Prostate gland (tissue), 2 donors: Measurements from ENCODE around the gene RETN. TPM values are rescaled to one million over a fixed set of nuclear protein-coding genes. Genes with fewer than 3 reads are reported as not detected.

Experiments used
- DNase-seq: peaks from one replicate; pipeline ENCODE4 v3.0.0-alpha.2; 2019; ENCODE audit warnings: low spot score
- H3K27ac ChIP-seq, 2 donors: fragments of 200-600 bp; sonication (generic); 2 replicates each; pipeline ENCODE4 v1.5.1; 2017 to 2019
- H3K27me3 ChIP-seq: fragments of 200-600 bp; sonication (generic); replicated peaks from 2 replicates; pipeline ENCODE4 v1.5.1; 2019; ENCODE audit not compliant: insufficient read depth
- H3K36me3 ChIP-seq, 2 donors: fragments of 200-600 bp; sonication (generic); 1 replicate in 1 of 2; 2 replicates in 1 of 2; pipeline versions ENCODE4 v1.5.1 to v1.8.1; 2017 to 2019
- H3K4me1 ChIP-seq: fragments of 200-600 bp; sonication (generic); replicated peaks from 2 replicates; pipeline ENCODE4 v1.5.1; 2019
- H3K4me3 ChIP-seq, 2 donors: fragments of 200-600 bp; sonication (generic); 2 replicates each; pipeline ENCODE4 v1.5.1; 2017 to 2019
- H3K9me3 ChIP-seq: fragments of 200-600 bp; sonication (generic); 2 replicates; pipeline ENCODE4 v1.5.1; 2017
- CTCF ChIP-seq, 4 experiments: fragments of 200-600 bp in 2 of 4; fragments of 450-650 bp in 2 of 4; sonication (generic) in 2 of 4; IDR thresholded peaks; 1 replicate in 3 of 4; 2 replicates in 1 of 4; pipeline ENCODE4 v1.5.1; 2016 to 2019; ENCODE audit warnings: antibody characterized with exemption in 4 of 4, mild to moderate bottlenecking in 2 of 4, moderate library complexity in 2 of 4
- POLR2A ChIP-seq: fragments of 450-650 bp; IDR thresholded peaks from one replicate; pipeline ENCODE4 v1.6.1; 2016; ENCODE audit warnings: antibody characterized with exemption, mild to moderate bottlenecking
- POLR2AphosphoS5 ChIP-seq: sonication (generic); formaldehyde crosslinking; IDR thresholded peaks from one replicate; pipeline ENCODE4 v1.6.1; 2017; ENCODE audit warnings: antibody characterized with exemption
- WGBS: methylation state at CpG from one replicate; pipeline ENCODE4 v1.1.5; 2018; 5-methylcytosine and 5-hydroxymethylcytosine counted together
- intact Hi-C: fragments of 100-400 bp; cut with DNase I; formaldehyde crosslinking; loops from one replicate; pipeline ENCODE4 v1.14.2; 2022
- total RNA-seq, 2 donors: library from RNA; depleted of rRNA; stranded (reverse); fragments of >200 nt; gene quantifications; one replicate each; pipeline ENCODE4 v1.1.0, GENCODE V29; 2016

The RETN gene
- total RNA-seq, 2 donors from 2014 or later = not detected

- peaks cover 14% of the 10 kb centered on the region for H3K27me3 ChIP-seq
- H3K36me3 ChIP-seq = no peaks in the 10 kb centered on the region
- intact Hi-C loops = no loop called here
- H3K4me3 ChIP-seq = no peak overlapping the region
- H3K27ac ChIP-seq = no peak overlapping the region
- H3K9me3 ChIP-seq = no peaks in the 10 kb centered on the region
- TF ChIP-seq POLR2A (no peak), POLR2AphosphoS5 (no peak)
- H3K4me1 ChIP-seq = no peaks in the 10 kb centered on the region
- WGBS = 58% methylated on average over 15 of the region's 15 CpGs
- no peak for DNase-seq
These were observed 30.9 kb downstream of the RETN start for GRCh38 chr19:7699417-7700401.

GRCh38 chr19:7701049-7701653 is 32.3 kb downstream of the RETN start:
- DNase-seq = no peak
- 95% methylated on average over 12 of the region's 12 CpGs for WGBS
- Histone ChIP-seq H3K4me3 (no peak overlapping the region), H3K4me1 (no peaks in the 10 kb centered on the region), H3K27ac (no peak overlapping the region), H3K27me3 (peaks cover 14% of the 10 kb centered on the region), H3K36me3 (no peaks in the 10 kb centered on the region), H3K9me3 (no peaks in the 10 kb centered on the region)
- TF ChIP-seq CTCF (IDR thresholded peaks at IDR 0.05) (no peak), POLR2AphosphoS5 (no peak), POLR2A (no peak)
- intact Hi-C loops = no loop called here

GRCh38 chr19:7701654-7702457 is 33.0 kb downstream of the RETN start, which contains the start of gene FCER2:
TSS of gene FCER2 (minus strand) at chr19:7702131. CDS start at chr19:7699760, 2,371 bp downstream.
- Histone ChIP-seq H3K27me3 (peaks cover 14% of the 10 kb centered on the region), H3K4me3 (no peak within 1 kb of the TSS)
- TF ChIP-seq POLR2A = no peak
- no peak for TF ChIP-seq POLR2AphosphoS5
- no peak for TF ChIP-seq CTCF (IDR thresholded peaks at IDR 0.05)

GRCh38 chr19:7703332-7703731 is 34.5 kb downstream of the RETN start:
- no peak for DNase-seq
- TF ChIP-seq POLR2AphosphoS5 = no peak
- no peak for TF ChIP-seq POLR2A
- TF ChIP-seq CTCF (IDR thresholded peaks at IDR 0.05) = no peak
- H3K36me3 ChIP-seq = no peaks in the 10 kb centered on the region
- H3K27me3 ChIP-seq = peaks cover 6% of the 10 kb centered on the region
- no peaks in the 10 kb centered on the region for H3K4me1 ChIP-seq
- no peaks in the 10 kb centered on the region for H3K9me3 ChIP-seq
- H3K27ac ChIP-seq = no peak overlapping the region
- H3K4me3 ChIP-seq = no peak overlapping the region
- intact Hi-C loops = no loop called here
- WGBS = 60% methylated on average over 8 of the region's 8 CpGs

More at GRCh38 chr19:7701654-7702457, 33.0 kb downstream of the RETN start, which contains the start of gene FCER2:
- H3K4me1 ChIP-seq = no peaks in the 10 kb centered on the region
- no peak within 1 kb of the TSS for H3K27ac ChIP-seq
- no peaks in the 10 kb centered on the region for H3K36me3 ChIP-seq
- no peaks in the 10 kb centered on the region for H3K9me3 ChIP-seq
- intact Hi-C loops = no loop called here
- 66% methylated on average over 20 of the region's 20 CpGs for WGBS
- no peak for DNase-seq
